ENCODE measurements around the gene UVRAG. TPM values are rescaled to one million over a fixed set of nuclear protein-coding genes. Genes with fewer than 3 reads are reported as not detected.

Gene UVRAG
- total and polyA plus RNA-seq, 4 donors = 4.4 to 15.1 (median 10.0) TPM

GRCh38 chr11:76094740-76095139, 279.7 kb downstream of the UVRAG start:
- no peak overlapping the region for H3K4me3 ChIP-seq (ENCODE audit: low read depth in 1 of 3, low read length in 3 of 3)
- whole genome bisulfite sequencing = 96% methylated on average over 4 of the region's 4 CpGs
- no peaks in the 10 kb centered on the region for H3K4me1 ChIP-seq (ENCODE audit: control insufficient read depth in 4 of 4, insufficient read depth in 4 of 4, low read length in 3 of 4)
- H3K36me3 ChIP-seq (ENCODE audit: control insufficient read depth in 4 of 4, insufficient read depth in 3 of 4, low read depth in 1 of 4, low read length in 3 of 4) = no peaks in the 10 kb centered on the region
- H3K9ac ChIP-seq (ENCODE audit: low read depth in 1 of 2, low read length in 2 of 2) = no peak overlapping the region
- no peaks in the 10 kb centered on the region for H3K27me3 ChIP-seq (ENCODE audit: control insufficient read depth in 4 of 4, insufficient read depth in 4 of 4, low read length in 3 of 4)
- no peaks in the 10 kb centered on the region for H3K9me3 ChIP-seq (ENCODE audit: control insufficient read depth in 4 of 4, low read length in 3 of 4)
- no peak for TF ChIP-seq FOXA2 (IDR thresholded peaks at IDR 0.05)
- no peak for TF ChIP-seq HNF4G (IDR thresholded peaks at IDR 0.05)
- no peak for TF ChIP-seq ZBTB33 (IDR thresholded peaks at IDR 0.05)
- no peak for TF ChIP-seq FOXA1 (IDR thresholded peaks at IDR 0.05)
- no peak for TF ChIP-seq MAX (IDR thresholded peaks at IDR 0.05)
- no peak for TF ChIP-seq EGR1 (IDR thresholded peaks at IDR 0.05; ENCODE audit: low read depth in 2 of 2)
- no peak for TF ChIP-seq JUND (IDR thresholded peaks at IDR 0.05)
- no peak for TF ChIP-seq NR2F2 (IDR thresholded peaks at IDR 0.05)
- no peak for TF ChIP-seq YY1 (IDR thresholded peaks at IDR 0.05)
- TF ChIP-seq REST (IDR thresholded peaks at IDR 0.05) = no peak
- TF ChIP-seq ATF3 (IDR thresholded peaks at IDR 0.05) = no peak
- TF ChIP-seq RXRA (IDR thresholded peaks at IDR 0.05) = no peak
- no peak for DNase-seq (ENCODE audit: low spot score)
- no peak overlapping the region for H3K27ac ChIP-seq (ENCODE audit: low read depth in 1 of 2, low read length in 2 of 2)

GRCh38 chr11:76095891-76096290, 280.9 kb downstream of the UVRAG start:
- H3K4me1 ChIP-seq (ENCODE audit: control insufficient read depth in 4 of 4, insufficient read depth in 4 of 4, low read length in 3 of 4) = no peaks in the 10 kb centered on the region
- no peak overlapping the region for H3K9ac ChIP-seq (ENCODE audit: low read depth in 1 of 2, low read length in 2 of 2)
- no peaks in the 10 kb centered on the region for H3K9me3 ChIP-seq (ENCODE audit: control insufficient read depth in 4 of 4, low read length in 3 of 4)
- H3K4me3 ChIP-seq (ENCODE audit: low read depth in 1 of 3, low read length in 3 of 3) = no peak overlapping the region
- H3K27ac ChIP-seq (ENCODE audit: low read depth in 1 of 2, low read length in 2 of 2) = no peak overlapping the region
- H3K36me3 ChIP-seq (ENCODE audit: control insufficient read depth in 4 of 4, insufficient read depth in 3 of 4, low read depth in 1 of 4, low read length in 3 of 4) = no peaks in the 10 kb centered on the region
- no peaks in the 10 kb centered on the region for H3K27me3 ChIP-seq (ENCODE audit: control insufficient read depth in 4 of 4, insufficient read depth in 4 of 4, low read length in 3 of 4)
- no peak for DNase-seq (ENCODE audit: low spot score)
- no peak for TF ChIP-seq CTCF (IDR thresholded peaks at IDR 0.05; ENCODE audit: low read depth, low read length, missing input control)
- TF ChIP-seq YY1 (IDR thresholded peaks at IDR 0.05) = no peak
- TF ChIP-seq FOXA1 (IDR thresholded peaks at IDR 0.05) = no peak
- no peak for TF ChIP-seq NR2F2 (IDR thresholded peaks at IDR 0.05)
- TF ChIP-seq HNF4G (IDR thresholded peaks at IDR 0.05) = no peak
- no peak for TF ChIP-seq RAD21 (IDR thresholded peaks at IDR 0.05)
- TF ChIP-seq TAF1 (conservative IDR thresholded peaks at IDR 0.05) = no peak
- TF ChIP-seq ATF3 (IDR thresholded peaks at IDR 0.05) = no peak
- no peak for TF ChIP-seq SP1 (IDR thresholded peaks at IDR 0.05)
- TF ChIP-seq JUND (IDR thresholded peaks at IDR 0.05) = no peak
- TF ChIP-seq EGR1 (IDR thresholded peaks at IDR 0.05; ENCODE audit: low read depth in 2 of 2) = no peak
- TF ChIP-seq FOXA2 (IDR thresholded peaks at IDR 0.05) = no peak
- TF ChIP-seq HNF4A (conservative IDR thresholded peaks at IDR 0.05) = no peak
- TF ChIP-seq GABPA (IDR thresholded peaks at IDR 0.05 in 1 of 2, conservative IDR thresholded peaks at IDR 0.05 in 1 of 2) = no peak
- TF ChIP-seq RXRA (IDR thresholded peaks at IDR 0.05) = no peak
- TF ChIP-seq ZBTB33 (IDR thresholded peaks at IDR 0.05) = no peak
- TF ChIP-seq MAX (IDR thresholded peaks at IDR 0.05) = no peak
